GM19023 (cell line): ENCODE measurements around the gene ADGRG6.

Experiments
- ATAC-seq: cut with Tn5 transposase; IDR thresholded peaks from one replicate; pipeline ENCODE4 v1.9.1; 2021; ENCODE audit warnings: mild to moderate bottlenecking, moderate library complexity; ENCODE audit not compliant: unreplicated experiment

ADGRG6 gene

GRCh38 chr6:142320366-142320765 is 18.6 kb downstream of the ADGRG6 start:
- ATAC-seq: no peak

- ATAC-seq: no peak
Measured at GRCh38 chr6:142321451-142321850, 19.6 kb downstream of the ADGRG6 start.

GRCh38 chr6:142322066-142322465 is 20.3 kb downstream of the ADGRG6 start:
- no peak for ATAC-seq

GRCh38 chr6:142322504-142323198 is 20.8 kb downstream of the ADGRG6 start:
- no peak for ATAC-seq

GRCh38 chr6:142323377-142323776 is 21.6 kb downstream of the ADGRG6 start:
- ATAC-seq: no peak

- no peak for ATAC-seq
Measured at GRCh38 chr6:142324111-142324510, 22.3 kb downstream of the ADGRG6 start.

GRCh38 chr6:142325111-142325510 is 23.3 kb downstream of the ADGRG6 start:
- no peak for ATAC-seq

GRCh38 chr6:142326540-142326939 is 24.7 kb downstream of the ADGRG6 start:
- ATAC-seq: no peak

- no peak for ATAC-seq
Measured at GRCh38 chr6:142328070-142328469, 26.3 kb downstream of the ADGRG6 start.

- no peak for ATAC-seq
Measured at GRCh38 chr6:142329486-142330113, 27.8 kb downstream of the ADGRG6 start.

GRCh38 chr6:142331075-142331551 is 29.3 kb downstream of the ADGRG6 start:
- ATAC-seq: no peak

GRCh38 chr6:142331601-142332000 is 29.8 kb downstream of the ADGRG6 start:
- ATAC-seq: no peak

GRCh38 chr6:142332393-142333098 is 30.7 kb downstream of the ADGRG6 start:
- ATAC-seq: no peak

GRCh38 chr6:142333431-142333830 is 31.6 kb downstream of the ADGRG6 start:
- ATAC-seq: no peak

- ATAC-seq: no peak
Measured at GRCh38 chr6:142334294-142334693, 32.5 kb downstream of the ADGRG6 start.

GRCh38 chr6:142335415-142335814 is 33.6 kb downstream of the ADGRG6 start:
- ATAC-seq: no peak

- ATAC-seq: no peak
Measured at GRCh38 chr6:142336183-142336582, 34.4 kb downstream of the ADGRG6 start.

- no peak for ATAC-seq
Measured at GRCh38 chr6:142336787-142337186, 35.0 kb downstream of the ADGRG6 start.

- ATAC-seq: no peak
Measured at GRCh38 chr6:142339113-142339512, 37.3 kb downstream of the ADGRG6 start.

GRCh38 chr6:142339968-142340658 is 38.3 kb downstream of the ADGRG6 start:
- ATAC-seq: no peak

GRCh38 chr6:142341855-142342330 is 40.1 kb downstream of the ADGRG6 start:
- no peak for ATAC-seq
